Astrocyte of the cerebellum (primary cell): ENCODE measurements around the gene GRAMD4.

ENCODE experiments used
- DNase-seq: peaks from one replicate; pipeline ENCODE4 v3.0.0-alpha.2; 2011; ENCODE audit warnings: low read depth
- H3K4me3 ChIP-seq: 2 replicates; pipeline ENCODE4 v1.5.1; 2011; ENCODE audit warnings: mild to moderate bottlenecking, low read depth, low read length, moderate library complexity
- in situ Hi-C: cut with HindIII; loops from 2 replicates; pipeline ENCODE4 v1.10.0; 2017; ENCODE audit warnings: low sequenced_read_pairs
- TF ChIP-seq, protein P1 (sequence below): IDR thresholded peaks from 2 replicates; pipeline ENCODE4 v1.5.1; 2012; ENCODE audit warnings: low read length, low read depth, moderate library complexity, mild to moderate bottlenecking; ENCODE audit errors: missing control alignments

Gene GRAMD4

DNA sequence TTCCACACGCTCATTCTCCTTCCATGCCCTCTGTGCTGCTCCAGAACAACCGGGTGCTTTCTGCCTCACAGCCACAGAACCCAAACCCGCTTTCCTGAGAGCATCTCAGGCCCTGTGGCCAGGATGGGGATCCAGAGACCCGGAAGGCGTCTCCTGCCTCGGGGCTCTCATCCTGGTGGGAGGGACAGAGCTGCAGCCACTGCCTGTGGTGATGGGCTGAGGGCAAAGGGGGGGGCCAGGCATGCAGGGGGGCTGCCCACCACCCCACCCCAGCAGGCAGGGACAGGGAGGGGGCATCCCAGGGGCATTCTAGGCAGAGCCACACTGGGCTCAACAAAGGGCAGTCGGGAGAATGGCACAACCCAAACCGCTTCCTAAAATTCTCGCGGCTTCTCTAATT, 76.4 kb downstream of the GRAMD4 start:
- TF ChIP-seq, protein P1, sequence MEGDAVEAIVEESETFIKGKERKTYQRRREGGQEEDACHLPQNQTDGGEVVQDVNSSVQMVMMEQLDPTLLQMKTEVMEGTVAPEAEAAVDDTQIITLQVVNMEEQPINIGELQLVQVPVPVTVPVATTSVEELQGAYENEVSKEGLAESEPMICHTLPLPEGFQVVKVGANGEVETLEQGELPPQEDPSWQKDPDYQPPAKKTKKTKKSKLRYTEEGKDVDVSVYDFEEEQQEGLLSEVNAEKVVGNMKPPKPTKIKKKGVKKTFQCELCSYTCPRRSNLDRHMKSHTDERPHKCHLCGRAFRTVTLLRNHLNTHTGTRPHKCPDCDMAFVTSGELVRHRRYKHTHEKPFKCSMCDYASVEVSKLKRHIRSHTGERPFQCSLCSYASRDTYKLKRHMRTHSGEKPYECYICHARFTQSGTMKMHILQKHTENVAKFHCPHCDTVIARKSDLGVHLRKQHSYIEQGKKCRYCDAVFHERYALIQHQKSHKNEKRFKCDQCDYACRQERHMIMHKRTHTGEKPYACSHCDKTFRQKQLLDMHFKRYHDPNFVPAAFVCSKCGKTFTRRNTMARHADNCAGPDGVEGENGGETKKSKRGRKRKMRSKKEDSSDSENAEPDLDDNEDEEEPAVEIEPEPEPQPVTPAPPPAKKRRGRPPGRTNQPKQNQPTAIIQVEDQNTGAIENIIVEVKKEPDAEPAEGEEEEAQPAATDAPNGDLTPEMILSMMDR = no peak
- H3K4me3 ChIP-seq = no peak overlapping the region
- no peak for DNase-seq
- in situ Hi-C loops = no loop called here

DNA sequence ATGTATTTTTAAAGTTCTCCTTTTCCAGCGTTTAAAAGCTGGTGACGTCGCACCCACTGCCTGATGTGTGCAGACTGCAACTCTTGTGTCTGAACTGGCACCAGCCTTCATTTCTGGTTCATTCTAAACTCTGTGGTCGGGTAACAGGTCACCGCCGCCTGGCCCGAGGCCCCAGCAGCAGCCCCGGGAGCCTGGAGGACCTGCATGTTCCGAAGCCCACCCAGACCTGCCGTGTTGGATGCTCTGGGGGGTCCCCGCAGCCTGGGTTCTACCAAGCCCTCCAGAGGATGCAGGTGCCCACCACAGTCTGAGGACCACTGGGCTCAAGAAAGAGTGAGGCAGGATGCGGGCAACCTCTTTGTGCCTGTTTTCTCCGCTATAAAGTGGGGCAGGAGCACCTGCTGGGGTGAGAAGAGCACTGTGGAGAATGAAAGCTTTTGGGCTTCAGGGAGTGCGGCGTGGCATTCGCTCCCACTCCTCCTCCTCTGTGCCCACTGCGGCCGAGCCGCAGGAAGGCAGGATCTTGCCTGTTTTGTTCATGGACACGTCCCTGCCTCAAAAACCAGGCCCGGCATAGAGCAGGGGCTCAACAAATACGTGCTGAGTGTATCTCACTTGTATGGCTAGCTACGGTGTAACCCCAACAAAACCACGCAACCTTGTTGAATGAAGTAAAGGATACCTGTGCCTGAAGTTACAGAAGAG, 77.8 kb downstream of the GRAMD4 start:
- no peak for DNase-seq
- TF ChIP-seq, protein P1 = no peak
- in situ Hi-C loops = no loop called here
- no peak overlapping the region for H3K4me3 ChIP-seq

DNA sequence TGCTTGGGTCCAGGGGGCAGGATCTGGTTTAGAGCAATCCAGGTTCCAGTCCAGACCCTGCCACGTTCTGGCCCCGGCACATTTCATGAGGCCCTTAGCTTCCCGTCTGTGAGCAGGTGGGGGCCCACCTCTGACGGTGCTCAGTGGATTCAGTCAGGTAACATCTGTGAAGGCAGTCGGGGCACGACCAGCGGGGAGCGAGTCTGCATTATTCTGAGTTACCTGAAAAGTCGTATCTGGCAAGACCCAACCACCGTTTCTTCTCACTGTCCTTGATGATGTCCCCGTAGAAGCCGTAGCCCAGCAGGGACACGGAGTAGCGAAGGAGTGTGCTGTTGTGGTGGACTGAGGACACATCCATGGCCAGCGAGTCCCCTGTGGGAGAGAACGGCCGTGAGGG, 78.9 kb downstream of the GRAMD4 start:
- DNase-seq = no peak
- in situ Hi-C loops = no loop called here
- TF ChIP-seq, protein P1 = no peak
- no peak overlapping the region for H3K4me3 ChIP-seq

DNA sequence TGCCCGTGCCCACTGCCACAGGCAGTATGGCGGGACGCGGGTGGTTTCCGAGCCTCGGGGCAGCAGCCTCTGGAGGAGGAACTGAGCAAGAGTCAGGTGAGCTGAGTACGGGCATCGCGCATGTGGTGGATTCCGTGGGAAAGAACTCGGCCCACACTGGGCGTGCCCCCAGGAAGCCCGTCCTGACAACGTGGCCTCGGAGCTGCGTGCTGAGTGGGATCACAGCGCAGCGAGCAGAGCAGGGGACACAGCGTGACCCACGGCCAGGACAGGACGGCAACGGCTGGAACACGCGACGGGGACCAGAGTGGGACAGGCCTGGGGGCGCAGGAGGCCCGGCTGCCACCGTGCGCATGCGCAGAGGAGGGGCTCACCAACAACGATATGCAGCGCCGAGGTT, 81.1 kb downstream of the GRAMD4 start:
- no peak overlapping the region for H3K4me3 ChIP-seq

DNA sequence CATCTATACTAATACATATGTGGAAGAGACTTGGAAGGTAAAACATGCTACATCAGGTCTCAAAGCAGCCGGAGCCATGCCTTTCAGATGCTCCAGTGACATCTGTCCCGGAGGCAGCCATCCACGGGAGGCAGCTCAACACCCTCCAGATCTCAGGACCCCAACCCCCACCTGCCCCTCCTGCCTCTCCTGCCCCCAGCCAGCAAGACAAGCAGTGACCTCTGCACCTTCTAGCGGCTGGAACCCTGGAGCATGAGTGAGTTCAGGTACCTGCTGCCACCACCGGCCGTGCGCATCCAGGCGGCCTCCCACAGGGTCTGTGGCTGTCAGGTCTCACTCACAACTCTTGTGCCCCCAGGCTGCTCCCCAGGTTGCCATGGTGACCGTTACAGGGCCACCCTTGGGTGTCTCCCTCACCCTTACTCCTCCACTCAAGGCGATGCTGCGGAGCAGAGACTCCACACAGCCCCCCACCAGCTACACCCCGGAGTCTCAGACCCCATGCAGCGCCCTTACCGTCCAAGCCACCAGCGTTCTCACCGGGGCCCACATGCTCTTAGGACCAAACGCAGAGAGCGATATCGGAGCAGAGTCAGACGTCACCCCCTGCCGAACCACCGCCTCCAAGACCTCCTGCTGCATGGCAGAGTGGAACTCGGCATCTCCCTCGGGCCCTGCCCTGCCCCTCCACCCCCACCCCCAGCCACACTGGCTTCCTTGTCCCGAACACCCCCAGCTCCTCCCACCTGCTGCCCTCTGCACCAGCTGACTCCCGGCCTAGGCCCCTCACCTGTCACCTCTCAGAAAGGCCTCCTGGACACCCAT, 83.2 kb downstream of the GRAMD4 start:
- TF ChIP-seq, protein P1 = no peak
- in situ Hi-C loops = no loop called here
- H3K4me3 ChIP-seq = no peak overlapping the region
- no peak for DNase-seq

More for the DNA sequence above, 81.1 kb downstream of the GRAMD4 start:
- no peak for DNase-seq
- TF ChIP-seq, protein P1 = no peak
- in situ Hi-C loops = no loop called here

DNA sequence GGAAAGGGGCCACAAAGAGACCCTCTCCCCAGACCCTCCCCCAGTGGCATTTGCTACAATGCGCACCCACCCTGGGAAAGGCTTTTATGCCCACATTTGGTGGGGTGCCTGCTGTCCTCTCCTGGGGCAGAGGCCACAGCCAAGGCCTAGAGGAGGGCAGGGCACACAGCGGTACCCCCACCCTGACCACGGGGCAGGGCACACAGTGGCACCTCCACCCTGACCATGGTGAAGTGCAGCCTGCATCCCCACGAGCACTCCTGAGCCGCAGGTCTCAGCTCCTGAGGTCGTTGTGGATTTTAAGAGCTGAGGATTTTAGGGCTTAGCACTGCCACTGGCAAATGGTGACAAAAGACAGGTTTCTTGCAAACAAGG, 83.8 kb downstream of the GRAMD4 start:
- TF ChIP-seq, protein P1 = no peak
- no peak for DNase-seq
- in situ Hi-C loops = no loop called here
- H3K4me3 ChIP-seq = no peak overlapping the region
